Right cardiac atrium (tissue), 5 donors: ENCODE results near the gene CTNNB1. TPM values are rescaled to one million over a fixed set of nuclear protein-coding genes. Genes with fewer than 3 reads are reported as not detected.
A peak's percentile ranks its signal among the peaks of the same experiment; 100 is the strongest.

Experiments used
- ATAC-seq, 2 donors: fragments of 200-7000 bp; cut with Tn5 transposase; one replicate each; pipeline versions ENCODE4 v1.8.0 to v1.9.1; 2020; ENCODE audit warnings: moderate library complexity in 2 of 2, mild to moderate bottlenecking in 1 of 2
- DNase-seq, 3 donors: peaks; one replicate each; pipeline ENCODE4 v3.0.0-alpha.2; 2020
- H3K27ac ChIP-seq: one replicate; pipeline ENCODE4 v1.5.1; 2013; ENCODE audit warnings: mild to moderate bottlenecking, low read length, control low read depth, moderate library complexity
- H3K27me3 ChIP-seq: one replicate; pipeline ENCODE4 v1.6.1; 2013; ENCODE audit not compliant: control insufficient read depth, insufficient read depth
- H3K4me1 ChIP-seq: one replicate; pipeline ENCODE4 v1.6.1; 2013; ENCODE audit warnings: low read length; ENCODE audit not compliant: control insufficient read depth, insufficient read depth
- H3K4me3 ChIP-seq: one replicate; pipeline ENCODE4 v1.5.1; 2013; ENCODE audit warnings: low read length, control low read depth
- H3K9me3 ChIP-seq: one replicate; pipeline ENCODE4 v1.6.1; 2013; ENCODE audit warnings: low read length; ENCODE audit not compliant: control insufficient read depth
- WGBS: extraction: QIAGEN DNeasy Blood & Tissue Kit; methylation state at CpG from one replicate; pipeline ENCODE4 v1.1.7; 2013; 5-methylcytosine and 5-hydroxymethylcytosine counted together
- intact Hi-C, 4 donors: fragments of 100-400 bp; cut with DNase I; formaldehyde crosslinking; loops; one replicate each; pipeline versions ENCODE4 v1.11.0 to v1.14.0; 2022 to 2023
- long read RNA-seq, 4 donors: library from polyadenylated mRNA; unstranded; transcript quantifications; one replicate each; pipeline ENCODE4 v2.0.0, GENCODE V29; 2020 to 2021
- polyA plus RNA-seq: library from polyadenylated mRNA; stranded (reverse); fragments of 200-250 nt; gene quantifications from one replicate; pipeline ENCODE4 v1.2.3, GENCODE V29; 2013
- total RNA-seq, 4 donors: library from RNA; stranded (reverse); fragmentation: NEBNext Ultra II Directional; extraction: Animal tissue kit (Norgen Biotek cat#: 25700); gene quantifications; one replicate each; pipeline ENCODE4 v1.2.1, GENCODE V29; 2021
- donor health status: healthy with polysubstance abuse.
- donor health status: DM: no; HTN: yes; CAD: no.
- donor health status: DM: no; HTN: no; CAD: no.
- donor health status: DM: no; HTN: yes; CAD: no; lungs with severe emphysema.
- donor health status: DM: yes; HTN: yes; CAD: no.

The CTNNB1 gene
- total RNA-seq (100 to 1,000 TPM; 154 to 263 (median 180) TPM), polyA plus RNA-seq (53.5 TPM)
- long read RNA-seq, donor 1, full-length matches to known transcripts: 108 of 169 reads
- long read RNA-seq, donor 1, partial matches to known transcripts: 55 of 169 reads
- long read RNA-seq, donor 1, other reads (novel, unspliced or antisense): 6 of 169 reads
- long read RNA-seq, donor 2, transcript CTNNB1-203 (16 exons, 3,472 nt): minor isoform, 9 of 38 reads
- long read RNA-seq, donor 2, transcript CTNNB1-201 (15 exons, 3,947 nt): major isoform, 13 of 38 reads
- long read RNA-seq, donor 2, partial matches to known transcripts: 8 of 38 reads
- long read RNA-seq, donor 2, other reads (novel, unspliced or antisense): 2 of 38 reads
- long read RNA-seq, donor 3, full-length matches to known transcripts: 165 of 270 reads
- long read RNA-seq, donor 3, partial matches to known transcripts: 61 of 270 reads
- long read RNA-seq, donor 3, other reads (novel, unspliced or antisense): 44 of 270 reads
- long read RNA-seq, donor 4, transcript CTNNB1-203 (16 exons, 3,472 nt): minor isoform, 6 of 44 reads
- long read RNA-seq, donor 4, transcript CTNNB1-201 (15 exons, 3,947 nt): major isoform, 12 of 44 reads
- long read RNA-seq, donor 4, transcript CTNNB1-202 (16 exons, 3,268 nt): major isoform, 12 of 44 reads
- long read RNA-seq, donor 4, partial matches to known transcripts: 7 of 44 reads
- long read RNA-seq, donor 4, other reads (novel, unspliced or antisense): 2 of 44 reads

DNA sequence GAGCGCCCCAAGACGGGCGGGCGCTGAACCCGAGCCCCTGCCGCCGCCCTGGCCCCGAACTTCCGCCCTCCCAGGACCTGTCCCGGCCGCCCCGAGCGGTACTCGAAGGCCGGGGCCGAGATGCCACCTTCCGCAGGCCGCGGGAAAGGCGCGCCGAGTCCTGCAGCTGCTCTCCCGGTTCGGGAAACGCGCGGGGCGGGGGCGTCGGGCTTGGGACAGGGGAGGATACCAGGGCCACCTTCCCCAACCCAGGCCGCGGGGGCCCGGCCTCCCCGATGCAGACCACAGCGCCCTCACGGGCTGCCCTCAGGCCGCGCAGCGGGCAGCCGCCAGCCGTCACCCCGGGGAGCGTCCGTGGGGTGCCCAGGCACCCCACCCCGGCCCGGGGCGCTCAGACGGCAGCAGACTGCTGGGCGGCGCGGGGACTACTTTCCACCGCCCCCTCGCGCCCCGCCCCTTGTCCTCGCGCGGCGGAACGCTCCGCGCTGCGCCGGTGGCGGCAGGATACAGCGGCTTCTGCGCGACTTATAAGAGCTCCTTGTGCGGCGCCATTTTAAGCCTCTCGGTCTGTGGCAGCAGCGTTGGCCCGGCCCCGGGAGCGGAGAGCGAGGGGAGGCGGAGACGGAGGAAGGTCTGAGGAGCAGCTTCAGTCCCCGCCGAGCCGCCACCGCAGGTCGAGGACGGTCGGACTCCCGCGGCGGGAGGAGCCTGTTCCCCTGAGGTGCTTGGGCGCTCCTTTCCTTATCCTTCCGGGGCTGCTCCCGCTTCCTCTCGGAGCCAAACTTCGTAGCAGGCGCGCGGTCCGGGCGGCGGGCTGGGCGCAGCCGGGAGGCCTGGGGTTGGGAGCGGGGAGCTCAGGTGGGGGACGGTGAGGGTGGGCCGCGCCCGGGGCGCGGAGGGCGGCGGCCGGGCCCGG is at the start of gene CTNNB1:
Gene CTNNB1, plus strand, starts transcription at position 556 of the 916 bp plus-strand sequence. CDS start 24,564 bp downstream, outside the sequence.
- Histone ChIP-seq H3K9me3 (no peaks in the 10 kb centered on the region), H3K4me1 (no peaks in the 10 kb centered on the region), H3K4me3 (peak within 1 kb of the TSS; percentile 93), H3K27me3 (no peaks in the 10 kb centered on the region), H3K27ac (peak within 1 kb of the TSS; percentile 95)
- intact Hi-C loops: loop anchor here in 2 of 4 donors (10.0 kb wide), 1 partner anchor 614 kb away; no protein-coding TSS in a partner anchor
- DNase-seq (peak; percentile 92 to 98 (median 97)), ATAC-seq (peak; percentile 95 to 96)
- WGBS: under 1% methylated on average over 112 of the region's 112 CpGs

DNA sequence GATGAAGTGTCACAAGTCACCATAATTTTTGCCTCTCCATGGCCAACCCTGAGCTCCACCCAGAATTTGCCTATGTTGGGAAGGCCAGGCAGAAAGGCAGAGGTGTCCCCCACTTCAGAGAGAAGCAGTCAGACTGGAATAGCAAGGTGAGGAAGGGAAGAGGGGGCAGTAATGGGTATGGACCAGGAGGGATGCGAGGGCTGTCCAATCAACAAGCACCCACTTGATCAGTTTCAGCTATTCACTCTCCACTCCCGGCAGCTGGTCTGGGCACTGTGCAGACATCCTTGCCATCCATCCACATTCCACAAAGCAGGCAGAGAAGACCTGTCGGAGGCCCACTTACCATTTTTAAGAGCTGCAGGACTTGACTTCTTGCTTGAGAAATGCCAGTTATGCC is 43.5 kb upstream of the CTNNB1 start:
- ATAC-seq (no peak), DNase-seq (no peak)
- Histone ChIP-seq H3K4me1 (no peaks in the 10 kb centered on the region), H3K4me3 (no peak overlapping the region), H3K27me3 (no peaks in the 10 kb centered on the region), H3K9me3 (no peaks in the 10 kb centered on the region), H3K27ac (no peak overlapping the region)
- WGBS: 92% methylated on average over 3 of the region's 3 CpGs
- intact Hi-C loops: no loop called here

DNA sequence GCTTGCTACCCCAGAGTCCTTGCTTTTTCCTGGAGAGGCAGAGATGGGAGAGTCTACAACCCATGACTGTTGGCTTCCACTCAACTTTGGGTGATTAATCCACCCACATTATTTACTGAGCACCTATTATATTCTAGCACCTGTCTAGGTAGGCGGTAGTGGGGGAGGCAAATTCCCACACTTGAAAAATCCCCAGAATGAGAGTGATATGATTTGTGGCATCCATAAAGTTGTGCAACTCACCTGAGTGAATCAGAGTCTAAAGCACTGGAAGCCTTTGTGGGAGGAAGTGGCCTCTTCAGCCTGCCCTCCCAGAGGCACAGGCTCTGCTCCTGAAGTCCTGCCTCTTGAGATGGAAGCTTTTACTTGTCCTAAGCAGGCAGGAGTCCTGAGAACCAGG is 40.4 kb upstream of the CTNNB1 start:
- peak in 1 of 2 donors; percentile 10 for ATAC-seq
- Histone ChIP-seq H3K4me3 (no peak overlapping the region), H3K27ac (no peak overlapping the region), H3K9me3 (no peaks in the 10 kb centered on the region), H3K4me1 (no peaks in the 10 kb centered on the region), H3K27me3 (no peaks in the 10 kb centered on the region)
- 100% methylated on average over 1 of the region's 1 CpG for WGBS
- DNase-seq: no peak
- intact Hi-C loops: no loop called here

DNA sequence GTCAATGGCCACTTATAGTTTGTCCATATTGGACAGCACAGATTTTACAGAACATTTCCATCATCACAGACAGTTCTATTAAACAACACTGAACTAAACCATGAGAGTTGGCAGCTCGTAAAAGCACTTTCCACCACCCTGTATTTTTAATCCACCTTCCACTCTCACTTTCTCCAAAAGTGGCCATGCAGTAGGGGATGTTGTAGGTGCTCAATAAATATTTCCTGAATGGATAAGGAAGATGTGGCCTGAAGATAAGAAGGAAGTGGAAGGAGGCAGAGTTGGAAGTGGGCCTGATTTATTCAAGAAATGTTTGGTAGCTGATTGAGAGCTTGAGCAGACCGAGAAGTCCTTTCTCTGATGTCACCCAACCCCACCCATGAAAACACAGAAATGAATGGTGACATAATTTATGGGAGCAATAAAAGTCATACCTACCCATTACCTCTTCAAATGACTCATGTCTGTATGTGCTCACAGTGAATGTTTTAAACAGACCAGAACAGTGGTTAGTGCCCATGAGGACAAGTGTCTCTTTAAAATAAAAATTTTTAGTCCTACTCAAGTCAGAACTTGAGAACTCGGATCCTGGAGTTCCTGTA is 39.6 kb upstream of the CTNNB1 start:
- Histone ChIP-seq H3K4me3 (no peak overlapping the region), H3K4me1 (no peaks in the 10 kb centered on the region), H3K9me3 (no peaks in the 10 kb centered on the region), H3K27me3 (no peaks in the 10 kb centered on the region), H3K27ac (no peak overlapping the region)
- intact Hi-C loops: no loop called here
- WGBS: 85% methylated on average over 3 of the region's 3 CpGs
- DNase-seq: no peak
- ATAC-seq: no peak

DNA sequence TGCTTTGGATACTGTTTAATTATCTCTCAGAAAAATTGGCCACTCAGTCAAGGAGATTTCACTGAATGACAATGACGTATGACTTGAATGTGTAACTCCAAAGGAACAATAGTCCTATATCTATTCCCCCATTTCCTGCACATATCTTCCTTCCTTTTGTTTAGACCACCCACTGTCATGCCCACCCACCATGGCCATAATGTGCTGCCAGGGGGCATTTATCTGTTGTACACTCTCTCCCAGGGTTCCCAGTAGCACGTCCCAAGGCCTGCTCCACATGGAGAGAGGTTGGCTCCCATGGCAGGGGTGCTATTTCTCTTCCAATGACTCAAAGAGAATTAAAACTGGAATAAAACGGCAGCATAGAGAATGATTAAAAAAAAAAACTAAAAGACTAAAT is 36.8 kb upstream of the CTNNB1 start:
- Histone ChIP-seq H3K27me3 (no peaks in the 10 kb centered on the region), H3K4me1 (no peaks in the 10 kb centered on the region), H3K4me3 (no peak overlapping the region), H3K27ac (no peak overlapping the region), H3K9me3 (no peaks in the 10 kb centered on the region)
- ATAC-seq (no peak), DNase-seq (no peak)
- intact Hi-C loops: no loop called here
- 90% methylated on average over 3 of the region's 3 CpGs for WGBS

DNA sequence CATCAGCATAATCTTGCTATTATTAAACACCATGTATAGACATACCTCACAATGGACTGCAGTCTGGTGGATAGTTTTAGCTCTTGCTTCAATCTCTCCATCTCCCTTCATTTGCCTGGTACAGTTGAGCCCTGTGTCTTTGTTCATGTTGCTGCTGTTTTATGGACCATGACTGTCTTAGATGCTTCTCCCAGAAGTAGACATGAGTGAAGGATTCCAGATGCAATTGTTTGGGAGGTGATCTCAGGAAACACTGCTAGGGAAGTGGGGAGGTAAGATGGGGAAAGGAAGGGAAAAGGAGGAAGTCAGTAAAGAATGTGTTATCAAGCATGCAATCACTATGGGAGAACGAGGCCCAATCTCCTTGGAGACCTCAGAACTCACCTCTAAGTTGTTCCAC is 36.3 kb upstream of the CTNNB1 start:
- intact Hi-C loops: no loop called here
- Histone ChIP-seq H3K27ac (no peak overlapping the region), H3K9me3 (no peaks in the 10 kb centered on the region), H3K4me3 (no peak overlapping the region), H3K27me3 (no peaks in the 10 kb centered on the region), H3K4me1 (no peaks in the 10 kb centered on the region)
- no peak for ATAC-seq
- no peak for DNase-seq
- 38% methylated on average over 1 of the region's 1 CpG for WGBS

DNA sequence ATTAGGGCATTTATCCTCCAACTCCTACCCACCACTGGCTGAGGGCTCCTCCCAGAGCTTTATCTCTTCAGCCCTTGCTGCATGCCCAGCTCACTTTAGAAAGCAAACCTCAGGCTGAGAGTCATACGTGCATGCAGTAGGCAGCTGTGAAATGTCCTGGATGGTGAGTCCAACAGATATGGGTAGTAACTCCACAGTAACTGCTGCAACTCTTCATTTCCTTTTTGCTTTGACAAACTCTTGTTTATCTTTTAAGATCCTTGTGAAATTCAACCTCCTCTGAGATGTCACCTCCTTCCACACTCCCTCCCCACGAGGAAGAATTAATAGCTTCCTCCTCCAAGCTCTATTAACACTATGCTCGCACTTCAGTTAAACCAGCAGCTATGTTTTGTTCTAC is 35.9 kb upstream of the CTNNB1 start:
- H3K27me3 ChIP-seq: no peaks in the 10 kb centered on the region
- H3K4me1 ChIP-seq: no peaks in the 10 kb centered on the region
- no peak overlapping the region for H3K27ac ChIP-seq
- no peak for DNase-seq
- WGBS: 56% methylated on average over 3 of the region's 3 CpGs
- no peak for ATAC-seq
- H3K9me3 ChIP-seq: no peaks in the 10 kb centered on the region
- intact Hi-C loops: no loop called here
- no peak overlapping the region for H3K4me3 ChIP-seq

DNA sequence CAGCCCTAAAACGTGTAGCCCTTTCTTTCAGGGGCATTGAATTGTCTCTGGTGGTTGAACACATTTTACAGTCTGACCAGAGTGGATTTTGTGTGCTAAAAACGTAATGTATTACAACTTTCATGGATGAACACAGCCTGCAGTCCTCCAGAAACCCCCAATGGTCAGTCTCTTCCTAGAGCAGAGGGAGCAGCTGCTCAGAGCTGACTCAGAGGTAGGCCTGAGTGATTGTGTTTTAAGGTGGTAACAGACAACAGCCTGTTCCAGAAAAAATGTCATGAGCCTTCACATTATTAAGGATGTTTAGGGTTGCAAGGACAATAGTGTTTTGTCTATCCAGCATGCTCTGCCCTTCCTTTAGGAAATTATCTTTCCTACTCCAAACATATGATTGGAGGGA is 34.5 kb upstream of the CTNNB1 start:
- H3K4me3 ChIP-seq: no peak overlapping the region
- no peaks in the 10 kb centered on the region for H3K27me3 ChIP-seq
- intact Hi-C loops: no loop called here
- H3K9me3 ChIP-seq: no peaks in the 10 kb centered on the region
- WGBS: 76% methylated on average over 2 of the region's 2 CpGs
- H3K4me1 ChIP-seq: no peaks in the 10 kb centered on the region
- ATAC-seq: no peak
- DNase-seq: no peak
- no peak overlapping the region for H3K27ac ChIP-seq

DNA sequence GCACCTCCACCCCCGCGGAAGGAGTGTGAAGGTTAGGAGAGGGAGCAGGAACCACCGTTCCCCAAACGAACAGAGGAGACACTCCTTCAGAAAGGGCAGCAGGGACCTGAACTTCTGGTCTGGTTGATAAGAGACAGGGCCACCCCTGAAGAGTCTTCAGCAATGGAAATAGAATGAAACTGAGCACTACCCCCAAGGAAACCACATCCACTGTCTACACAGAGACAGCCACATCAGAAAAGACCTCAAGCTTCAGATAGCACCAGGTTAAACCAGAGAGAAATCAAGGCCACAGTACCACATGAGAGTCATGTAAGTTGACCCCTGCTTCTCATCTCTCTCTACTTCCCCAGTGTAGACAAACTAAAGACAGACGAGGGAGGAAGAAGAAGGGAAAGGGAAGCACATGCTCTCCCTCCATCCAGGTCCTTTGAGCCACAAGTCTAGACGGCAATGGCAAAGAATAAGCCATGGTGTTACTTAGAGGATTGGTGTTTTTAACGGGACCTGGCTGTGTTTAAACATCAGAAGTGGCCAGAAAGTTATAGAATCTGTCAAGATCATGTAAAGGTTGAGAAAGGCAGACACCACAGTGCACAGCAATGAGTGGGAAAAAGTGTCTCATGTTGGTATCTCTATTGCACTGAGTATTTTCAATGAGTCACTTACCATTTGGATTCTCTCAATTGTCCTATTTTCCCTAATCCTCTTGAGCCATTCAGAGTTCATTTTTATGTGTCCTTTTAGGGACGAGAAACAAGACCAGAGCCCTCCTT is 31.4 kb upstream of the CTNNB1 start:
- no peaks in the 10 kb centered on the region for H3K27me3 ChIP-seq
- no peak overlapping the region for H3K27ac ChIP-seq
- no peaks in the 10 kb centered on the region for H3K9me3 ChIP-seq
- WGBS: 80% methylated on average over 8 of the region's 8 CpGs
- no peaks in the 10 kb centered on the region for H3K4me1 ChIP-seq
- intact Hi-C loops: no loop called here
- no peak for DNase-seq
- ATAC-seq: no peak
- no peak overlapping the region for H3K4me3 ChIP-seq

DNA sequence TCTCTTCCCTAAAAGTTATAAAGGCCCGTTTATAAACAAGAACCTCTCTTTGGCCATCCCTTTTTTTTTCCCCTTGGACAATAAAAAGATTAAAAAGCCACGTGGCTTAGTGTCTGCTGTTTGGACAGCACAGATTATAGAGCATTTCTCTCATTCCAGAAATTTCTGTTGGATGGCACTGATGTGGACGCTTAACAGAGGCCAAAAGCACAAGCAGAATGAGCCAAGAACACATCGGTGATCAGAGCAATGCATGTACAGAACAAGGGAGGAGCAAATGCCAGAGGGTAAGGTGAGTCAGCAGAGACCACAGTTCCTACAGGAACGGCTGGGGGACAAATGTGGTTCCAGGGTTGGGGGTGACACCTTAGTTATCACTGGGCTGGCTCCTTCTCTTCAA is 30.3 kb upstream of the CTNNB1 start:
- ATAC-seq: no peak
- H3K9me3 ChIP-seq: no peaks in the 10 kb centered on the region
- intact Hi-C loops: no loop called here
- H3K27me3 ChIP-seq: no peaks in the 10 kb centered on the region
- H3K4me1 ChIP-seq: no peaks in the 10 kb centered on the region
- DNase-seq: no peak
- WGBS: 33% methylated on average over 5 of the region's 5 CpGs
- H3K27ac ChIP-seq: no peak overlapping the region
- H3K4me3 ChIP-seq: no peak overlapping the region
